Stomach (tissue), 9 donors: ENCODE data around the gene CARD6. TPM values are rescaled to one million over a fixed set of nuclear protein-coding genes. Genes with fewer than 3 reads are reported as not detected.
"Not testable (repeated sequence)": the region's sequence is repeated elsewhere in the genome, so short reads cannot be mapped to it uniquely, and the experiment has no call there.

ENCODE experiments used
- DNase-seq, 2 donors: peaks; one replicate each; pipeline versions ENCODE4 v3.0.0 to v3.0.0-alpha.2; 2013 to 2019
- H3K27ac ChIP-seq, 5 donors: fragments of 200-600 bp in 4 of 5; sonication (generic) in 4 of 5; one replicate each; pipeline ENCODE4 v1.5.1; 2013 to 2019; ENCODE audit warnings: mild to moderate bottlenecking in 1 of 5, moderate library complexity in 1 of 5
- H3K27me3 ChIP-seq, 3 donors: fragments of 200-600 bp; sonication (generic); one replicate each; pipeline ENCODE4 v1.5.1; 2017 to 2019; ENCODE audit warnings: mixed run types in 1 of 3
- H3K36me3 ChIP-seq, 4 donors: fragments of 200-600 bp; sonication (generic); 1 replicate in 3 of 4; 2 replicates in 1 of 4; pipeline ENCODE4 v1.5.1; 2016 to 2019
- H3K4me1 ChIP-seq, 4 donors: fragments of 200-600 bp; sonication (generic); one replicate each; pipeline ENCODE4 v1.5.1; 2016 to 2019
- H3K4me3 ChIP-seq, 4 donors: fragments of 200-600 bp; sonication (generic) in 3 of 4; one replicate each; pipeline ENCODE4 v1.5.1; 2016 to 2019; ENCODE audit warnings: mild to moderate bottlenecking in 1 of 4
- H3K9me3 ChIP-seq, 4 donors: fragments of 200-600 bp; sonication (generic); one replicate each; pipeline ENCODE4 v1.5.1; 2016 to 2019
- EP300 ChIP-seq: sonication (generic); formaldehyde crosslinking; IDR thresholded peaks from one replicate; pipeline ENCODE4 v1.6.1; 2017; ENCODE audit warnings: antibody characterized with exemption
- POLR2A ChIP-seq, 4 donors: fragments of 450-650 bp; IDR thresholded peaks; one replicate each; pipeline ENCODE4 v1.6.1; 2016; ENCODE audit warnings: antibody characterized with exemption in 4 of 4, control low read depth in 2 of 4, mild to moderate bottlenecking in 1 of 4, moderate library complexity in 1 of 4
- POLR2AphosphoS5 ChIP-seq, 3 donors: sonication (generic); formaldehyde crosslinking; IDR thresholded peaks; one replicate each; pipeline ENCODE4 v1.6.1; 2016; ENCODE audit warnings: antibody characterized with exemption in 3 of 3
- WGBS, 5 donors: extraction: QIAGEN DNeasy Blood & Tissue Kit in 3 of 5; methylation state at CpG; one replicate each; pipeline versions ENCODE4 v1.1.5 to v1.1.7; 2013 to 2018; 5-methylcytosine and 5-hydroxymethylcytosine counted together
- intact Hi-C: fragments of 100-400 bp; cut with DNase I; formaldehyde crosslinking; loops from one replicate; pipeline ENCODE4 v1.15.1; 2023; ENCODE audit warnings: low total_unique reads
- polyA plus RNA-seq, 3 donors: library from polyadenylated mRNA; stranded (reverse); fragments of 200-250 nt; gene quantifications; one replicate each; pipeline ENCODE4 v1.2.3, GENCODE V29; 2013
- total RNA-seq, 5 donors: library from RNA; depleted of rRNA; stranded (reverse); fragments of >200 nt; gene quantifications; one replicate each; pipeline versions ENCODE4 v1.1.0 to v1.2.3, GENCODE V29; 2014 to 2016
- TF ChIP-seq, protein P1 (sequence below), 7 experiments: fragments of 450-650 bp in 4 of 7; fragments of 200-600 bp in 3 of 7; sonication (generic) in 3 of 7; IDR thresholded peaks; one replicate each; pipeline ENCODE4 v1.5.1; 2016 to 2019; ENCODE audit warnings: antibody characterized with exemption in 7 of 7, control low read depth in 2 of 7, mild to moderate bottlenecking in 1 of 7
- donor health status: healthy with polysubstance abuse.
- donor health status: Bipolar disorder and iron deficiency.
- donor health status: healthy.

Gene CARD6
- total and polyA plus RNA-seq, 8 donors = 2.0 to 30.8 (median 10.7) TPM

DNA sequence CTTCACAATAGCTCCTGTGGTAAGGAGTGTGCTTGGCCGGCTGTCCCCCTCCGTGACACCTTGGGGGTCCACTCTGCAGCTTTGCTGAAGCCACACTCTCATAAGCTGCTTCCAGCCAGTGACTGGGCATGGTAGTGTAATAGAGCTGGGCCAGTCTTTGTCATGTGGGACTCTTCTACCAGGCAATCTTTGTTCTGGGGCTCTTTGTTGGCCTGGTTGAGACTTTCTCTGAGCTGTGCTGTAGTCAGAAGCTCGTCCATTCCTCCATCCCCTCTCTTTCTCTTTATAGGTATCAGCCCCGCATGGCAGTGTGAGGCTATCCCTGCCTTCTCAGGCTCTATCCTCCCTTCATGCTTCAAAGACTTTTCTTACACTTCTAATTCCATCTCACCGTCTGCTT is 25.7 kb downstream of the CARD6 start:
- TF ChIP-seq, protein P1, sequence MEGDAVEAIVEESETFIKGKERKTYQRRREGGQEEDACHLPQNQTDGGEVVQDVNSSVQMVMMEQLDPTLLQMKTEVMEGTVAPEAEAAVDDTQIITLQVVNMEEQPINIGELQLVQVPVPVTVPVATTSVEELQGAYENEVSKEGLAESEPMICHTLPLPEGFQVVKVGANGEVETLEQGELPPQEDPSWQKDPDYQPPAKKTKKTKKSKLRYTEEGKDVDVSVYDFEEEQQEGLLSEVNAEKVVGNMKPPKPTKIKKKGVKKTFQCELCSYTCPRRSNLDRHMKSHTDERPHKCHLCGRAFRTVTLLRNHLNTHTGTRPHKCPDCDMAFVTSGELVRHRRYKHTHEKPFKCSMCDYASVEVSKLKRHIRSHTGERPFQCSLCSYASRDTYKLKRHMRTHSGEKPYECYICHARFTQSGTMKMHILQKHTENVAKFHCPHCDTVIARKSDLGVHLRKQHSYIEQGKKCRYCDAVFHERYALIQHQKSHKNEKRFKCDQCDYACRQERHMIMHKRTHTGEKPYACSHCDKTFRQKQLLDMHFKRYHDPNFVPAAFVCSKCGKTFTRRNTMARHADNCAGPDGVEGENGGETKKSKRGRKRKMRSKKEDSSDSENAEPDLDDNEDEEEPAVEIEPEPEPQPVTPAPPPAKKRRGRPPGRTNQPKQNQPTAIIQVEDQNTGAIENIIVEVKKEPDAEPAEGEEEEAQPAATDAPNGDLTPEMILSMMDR (IDR thresholded peaks at IDR 0.05) = no peak
- no peak for TF ChIP-seq POLR2A (IDR thresholded peaks at IDR 0.05)
- no peaks in the 10 kb centered on the region for H3K36me3 ChIP-seq
- H3K27ac ChIP-seq = no peak overlapping the region
- WGBS, 5 donors = 77 to 86% (median 83%) methylated on average over 5 of the region's 5 CpGs
- H3K9me3 ChIP-seq = peaks cover 0 to 19% (median 8%) of the 10 kb centered on the region in 4 donors
- no peak overlapping the region for H3K4me3 ChIP-seq
- intact Hi-C loops = no loop called here
- no peaks in the 10 kb centered on the region for H3K27me3 ChIP-seq
- DNase-seq = no peak
- H3K4me1 ChIP-seq = no peaks in the 10 kb centered on the region

DNA sequence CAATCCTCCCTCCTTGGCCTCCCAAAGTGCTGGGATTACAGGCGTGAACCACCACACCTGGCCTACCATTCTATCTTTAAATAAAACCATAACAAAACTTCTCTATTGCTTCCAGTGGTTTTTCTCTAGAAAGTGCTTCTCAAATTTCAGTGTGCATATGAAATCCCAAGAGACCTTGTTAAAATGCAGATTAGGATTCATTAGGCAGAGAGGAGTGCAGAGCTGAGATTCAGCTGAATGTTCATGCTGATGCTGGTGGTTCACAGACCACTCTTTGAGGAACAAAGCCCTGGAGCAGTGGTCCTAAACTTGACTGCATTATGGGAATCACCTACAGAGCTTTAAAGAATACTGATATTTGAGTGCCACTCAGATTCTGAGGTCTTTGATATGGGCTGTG is 28.2 kb downstream of the CARD6 start:
- Histone ChIP-seq H3K27ac (no peak overlapping the region), H3K36me3 (no peaks in the 10 kb centered on the region), H3K9me3 (peaks cover 0 to 15% (median 4%) of the 10 kb centered on the region in 4 donors), H3K27me3 (no peaks in the 10 kb centered on the region), H3K4me1 (no peaks in the 10 kb centered on the region), H3K4me3 (no peak overlapping the region)
- no peak for DNase-seq
- intact Hi-C loops = no loop called here
- TF ChIP-seq POLR2A (IDR thresholded peaks at IDR 0.05) (no peak), POLR2AphosphoS5 (IDR thresholded peaks at IDR 0.05) (no peak), EP300 (no peak)
- TF ChIP-seq, protein P1 (IDR thresholded peaks at IDR 0.05) = no peak
- 77 to 100% (median 88%) methylated on average over 1 of the region's 1 CpG for WGBS, 5 donors

DNA sequence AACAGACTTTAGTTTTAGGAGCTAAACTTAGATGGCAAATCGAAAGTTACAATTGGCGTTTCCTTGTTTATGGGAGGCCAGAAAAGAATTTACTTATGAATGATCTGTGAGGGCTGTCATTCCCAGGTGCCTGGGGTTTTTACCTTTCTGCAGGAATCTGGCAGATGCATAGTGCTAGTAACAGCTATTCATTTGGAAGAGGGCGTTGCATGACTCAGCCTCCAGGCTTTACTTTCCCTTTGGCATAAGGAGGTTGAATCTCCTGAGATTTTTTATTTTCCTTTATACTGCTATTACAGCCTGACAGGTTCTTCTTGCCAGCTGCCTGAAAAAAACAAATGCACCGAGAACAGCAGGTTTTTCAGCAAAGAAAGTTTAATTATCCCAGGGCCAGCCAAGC is 30.0 kb downstream of the CARD6 start:
- DNase-seq = no peak
- TF ChIP-seq EP300 = no peak
- no peak for TF ChIP-seq POLR2A (IDR thresholded peaks at IDR 0.05)
- TF ChIP-seq POLR2AphosphoS5 (IDR thresholded peaks at IDR 0.05) = no peak
- TF ChIP-seq, protein P1 (IDR thresholded peaks at IDR 0.05) = no peak
- no peaks in the 10 kb centered on the region for H3K27me3 ChIP-seq
- no peaks in the 10 kb centered on the region for H3K4me1 ChIP-seq
- no peak overlapping the region for H3K4me3 ChIP-seq
- intact Hi-C loops = no loop called here
- no peaks in the 10 kb centered on the region for H3K9me3 ChIP-seq
- 55 to 73% (median 66%) methylated on average over 4 of the region's 4 CpGs for WGBS, 5 donors
- no peaks in the 10 kb centered on the region for H3K36me3 ChIP-seq
- no peak overlapping the region for H3K27ac ChIP-seq

DNA sequence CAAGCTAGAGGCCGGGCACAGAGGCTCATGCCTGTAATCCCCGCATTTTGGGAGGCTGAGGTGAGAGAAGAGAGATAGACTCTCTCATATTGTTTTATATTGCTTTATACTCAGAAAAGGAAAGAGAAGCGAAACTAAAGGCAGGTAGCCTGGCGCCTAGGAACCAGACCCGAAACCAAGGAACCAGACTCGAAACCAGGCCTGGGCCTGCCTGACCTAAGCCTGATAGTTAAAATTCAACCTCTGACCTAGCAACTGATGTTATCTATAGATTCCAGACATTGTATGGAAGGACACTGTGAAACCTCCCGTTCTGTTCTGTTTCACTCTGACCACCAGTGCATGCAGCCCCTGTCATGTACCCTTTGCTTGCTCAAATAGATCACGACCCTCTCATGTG is 31.1 kb downstream of the CARD6 start:
- H3K4me1 ChIP-seq, intact Hi-C loops, DNase-seq, H3K9me3 ChIP-seq, H3K36me3 ChIP-seq, H3K27me3 ChIP-seq, H3K27ac ChIP-seq, H3K4me3 ChIP-seq: not testable (repeated sequence)
- WGBS, 5 donors = 87 to 96% (median 95%) methylated on average over 7 to 8 of the region's 8 CpGs

DNA sequence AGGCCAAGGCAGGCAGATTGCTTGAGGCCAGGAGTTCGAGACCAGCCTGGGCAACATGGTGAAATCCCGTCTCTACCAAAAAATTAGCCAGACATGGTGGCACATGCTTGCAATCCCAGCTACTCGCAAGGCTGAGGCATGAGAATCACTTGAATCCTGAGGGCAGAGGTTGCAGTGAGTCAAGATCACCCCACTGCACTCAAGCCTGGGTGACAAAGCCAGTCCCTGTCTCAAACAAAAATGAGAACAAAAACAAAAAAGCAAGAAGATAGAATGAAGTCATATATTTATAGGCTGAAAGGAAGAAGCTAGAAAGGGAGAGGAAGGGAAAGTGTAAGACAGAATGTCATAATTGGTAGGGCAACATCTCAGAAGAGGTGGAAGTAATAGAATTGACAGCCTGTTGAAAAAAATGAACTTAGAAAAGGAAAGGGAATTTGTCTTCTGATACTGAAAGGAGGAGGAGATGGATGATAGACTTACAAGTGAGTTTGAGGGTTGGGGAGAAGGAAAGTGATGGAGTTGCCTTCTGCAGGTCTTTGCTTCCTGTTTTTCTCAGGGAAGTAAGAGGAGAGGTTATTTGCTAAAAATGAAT is 32.2 kb downstream of the CARD6 start:
- TF ChIP-seq EP300 (no peak), POLR2AphosphoS5 (IDR thresholded peaks at IDR 0.05) (no peak), POLR2A (IDR thresholded peaks at IDR 0.05) (no peak)
- TF ChIP-seq, protein P1 (IDR thresholded peaks at IDR 0.05) = no peak
- no peaks in the 10 kb centered on the region for H3K36me3 ChIP-seq
- intact Hi-C loops = no loop called here
- WGBS, 5 donors = 93 to 96% (median 95%) methylated on average over 3 of the region's 3 CpGs
- DNase-seq = no peak
- H3K27ac ChIP-seq = no peak overlapping the region
- H3K4me1 ChIP-seq = no peaks in the 10 kb centered on the region
- H3K4me3 ChIP-seq = no peak overlapping the region
- H3K27me3 ChIP-seq = no peaks in the 10 kb centered on the region
- H3K9me3 ChIP-seq = peaks cover 0 to 6% (median 0%) of the 10 kb centered on the region in 4 donors
